Peyer's patch (tissue), 4 donors: ENCODE results near the gene LCP2. TPM values are rescaled to one million over a fixed set of nuclear protein-coding genes. Genes with fewer than 3 reads are reported as not detected.

ENCODE experiments used
- DNase-seq, 3 donors: peaks; one replicate each; pipeline ENCODE4 v3.0.0-alpha.2; 2017 to 2019
- H3K27ac ChIP-seq, 4 donors: fragments of 200-600 bp; sonication (generic); one replicate each; pipeline ENCODE4 v1.5.1; 2016 to 2019
- H3K27me3 ChIP-seq, 2 donors: fragments of 200-600 bp; sonication (generic); one replicate each; pipeline ENCODE4 v1.5.1; 2019
- H3K36me3 ChIP-seq, 3 donors: fragments of 200-600 bp; sonication (generic); one replicate each; pipeline ENCODE4 v1.5.1; 2016 to 2019
- H3K4me1 ChIP-seq, 4 donors: fragments of 200-600 bp; sonication (generic); one replicate each; pipeline ENCODE4 v1.5.1; 2016 to 2019
- H3K4me3 ChIP-seq, 4 donors: fragments of 200-600 bp; sonication (generic); 1 replicate in 3 of 4; 2 replicates in 1 of 4; pipeline ENCODE4 v1.5.1; 2016 to 2019; ENCODE audit warnings: mild to moderate bottlenecking in 1 of 4
- H3K9me3 ChIP-seq, 4 donors: fragments of 200-600 bp; sonication (generic); one replicate each; pipeline ENCODE4 v1.5.1; 2016 to 2019; ENCODE audit warnings: mild to moderate bottlenecking in 1 of 4
- POLR2A ChIP-seq, 2 donors: fragments of 450-650 bp; IDR thresholded peaks; one replicate each; pipeline ENCODE4 v1.5.1; 2017; ENCODE audit warnings: antibody characterized with exemption in 2 of 2, mild to moderate bottlenecking in 2 of 2, moderate library complexity in 2 of 2
- total RNA-seq, 4 donors: library from RNA; depleted of rRNA; stranded (reverse); fragments of >200 nt; gene quantifications; one replicate each; pipeline ENCODE4 v1.1.0, GENCODE V29; 2016
- TF ChIP-seq, protein P1 (sequence below), 6 experiments: fragments of 450-650 bp in 4 of 6; fragments of 200-600 bp in 2 of 6; sonication (generic) in 1 of 6; IDR thresholded peaks; one replicate each; pipeline ENCODE4 v1.5.1; 2017 to 2019; ENCODE audit warnings: antibody characterized with exemption in 6 of 6, mild to moderate bottlenecking in 3 of 6, moderate library complexity in 1 of 6

The LCP2 gene
- total RNA-seq, 4 donors from 2014 or later, result 27.1 to 139 (median 33.9) TPM

GRCh38 chr5:170232786-170233185, 64.8 kb downstream of the LCP2 start, which contains the start of gene C5orf58:
TSS of gene C5orf58 (plus strand) at chr5:170232985. CDS start at chr5:170234977, 1,992 bp downstream.
- H3K27me3 ChIP-seq, result peaks cover 0 to 3% of the 10 kb centered on the region in 2 donors
- no peaks in the 10 kb centered on the region for H3K4me1 ChIP-seq
- no peak within 1 kb of the TSS for H3K27ac ChIP-seq
- no peaks in the 10 kb centered on the region for H3K9me3 ChIP-seq
- no peak for DNase-seq
- H3K4me3 ChIP-seq, result no peak within 1 kb of the TSS
- no peaks in the 10 kb centered on the region for H3K36me3 ChIP-seq
- TF ChIP-seq, protein P1, sequence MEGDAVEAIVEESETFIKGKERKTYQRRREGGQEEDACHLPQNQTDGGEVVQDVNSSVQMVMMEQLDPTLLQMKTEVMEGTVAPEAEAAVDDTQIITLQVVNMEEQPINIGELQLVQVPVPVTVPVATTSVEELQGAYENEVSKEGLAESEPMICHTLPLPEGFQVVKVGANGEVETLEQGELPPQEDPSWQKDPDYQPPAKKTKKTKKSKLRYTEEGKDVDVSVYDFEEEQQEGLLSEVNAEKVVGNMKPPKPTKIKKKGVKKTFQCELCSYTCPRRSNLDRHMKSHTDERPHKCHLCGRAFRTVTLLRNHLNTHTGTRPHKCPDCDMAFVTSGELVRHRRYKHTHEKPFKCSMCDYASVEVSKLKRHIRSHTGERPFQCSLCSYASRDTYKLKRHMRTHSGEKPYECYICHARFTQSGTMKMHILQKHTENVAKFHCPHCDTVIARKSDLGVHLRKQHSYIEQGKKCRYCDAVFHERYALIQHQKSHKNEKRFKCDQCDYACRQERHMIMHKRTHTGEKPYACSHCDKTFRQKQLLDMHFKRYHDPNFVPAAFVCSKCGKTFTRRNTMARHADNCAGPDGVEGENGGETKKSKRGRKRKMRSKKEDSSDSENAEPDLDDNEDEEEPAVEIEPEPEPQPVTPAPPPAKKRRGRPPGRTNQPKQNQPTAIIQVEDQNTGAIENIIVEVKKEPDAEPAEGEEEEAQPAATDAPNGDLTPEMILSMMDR (IDR thresholded peaks at IDR 0.05), result no peak
- TF ChIP-seq POLR2A (IDR thresholded peaks at IDR 0.05), result no peak

- H3K9me3 ChIP-seq, result no peaks in the 10 kb centered on the region
Observed at GRCh38 chr5:170228762-170229435, 68.7 kb downstream of the LCP2 start.

GRCh38 chr5:170226661-170227060, 70.9 kb downstream of the LCP2 start:
- no peak for DNase-seq
- TF ChIP-seq POLR2A (IDR thresholded peaks at IDR 0.05), result no peak
- TF ChIP-seq, protein P1 (IDR thresholded peaks at IDR 0.05), result no peak
- Histone ChIP-seq H3K36me3 (no peaks in the 10 kb centered on the region), H3K9me3 (no peaks in the 10 kb centered on the region), H3K27me3 (no peaks in the 10 kb centered on the region), H3K4me1 (peaks cover 0 to 4% (median 0%) of the 10 kb centered on the region in 4 donors), H3K4me3 (no peak overlapping the region), H3K27ac (no peak overlapping the region)

More at GRCh38 chr5:170228762-170229435, 68.7 kb downstream of the LCP2 start:
- Histone ChIP-seq H3K27ac (no peak overlapping the region), H3K27me3 (no peaks in the 10 kb centered on the region), H3K36me3 (no peaks in the 10 kb centered on the region), H3K4me3 (no peak overlapping the region), H3K4me1 (no peaks in the 10 kb centered on the region)
- DNase-seq, result no peak
- TF ChIP-seq, protein P1 (IDR thresholded peaks at IDR 0.05), result no peak
- no peak for TF ChIP-seq POLR2A (IDR thresholded peaks at IDR 0.05)

- Histone ChIP-seq H3K4me3 (no peak overlapping the region), H3K27me3 (no peaks in the 10 kb centered on the region), H3K27ac (no peak overlapping the region), H3K36me3 (no peaks in the 10 kb centered on the region), H3K4me1 (peaks cover 0 to 4% (median 0%) of the 10 kb centered on the region in 4 donors), H3K9me3 (no peaks in the 10 kb centered on the region)
- no peak for DNase-seq
- TF ChIP-seq, protein P1 (IDR thresholded peaks at IDR 0.05), result no peak
- TF ChIP-seq POLR2A (IDR thresholded peaks at IDR 0.05), result no peak
Observed at GRCh38 chr5:170226129-170226615, 71.4 kb downstream of the LCP2 start.

DNA sequence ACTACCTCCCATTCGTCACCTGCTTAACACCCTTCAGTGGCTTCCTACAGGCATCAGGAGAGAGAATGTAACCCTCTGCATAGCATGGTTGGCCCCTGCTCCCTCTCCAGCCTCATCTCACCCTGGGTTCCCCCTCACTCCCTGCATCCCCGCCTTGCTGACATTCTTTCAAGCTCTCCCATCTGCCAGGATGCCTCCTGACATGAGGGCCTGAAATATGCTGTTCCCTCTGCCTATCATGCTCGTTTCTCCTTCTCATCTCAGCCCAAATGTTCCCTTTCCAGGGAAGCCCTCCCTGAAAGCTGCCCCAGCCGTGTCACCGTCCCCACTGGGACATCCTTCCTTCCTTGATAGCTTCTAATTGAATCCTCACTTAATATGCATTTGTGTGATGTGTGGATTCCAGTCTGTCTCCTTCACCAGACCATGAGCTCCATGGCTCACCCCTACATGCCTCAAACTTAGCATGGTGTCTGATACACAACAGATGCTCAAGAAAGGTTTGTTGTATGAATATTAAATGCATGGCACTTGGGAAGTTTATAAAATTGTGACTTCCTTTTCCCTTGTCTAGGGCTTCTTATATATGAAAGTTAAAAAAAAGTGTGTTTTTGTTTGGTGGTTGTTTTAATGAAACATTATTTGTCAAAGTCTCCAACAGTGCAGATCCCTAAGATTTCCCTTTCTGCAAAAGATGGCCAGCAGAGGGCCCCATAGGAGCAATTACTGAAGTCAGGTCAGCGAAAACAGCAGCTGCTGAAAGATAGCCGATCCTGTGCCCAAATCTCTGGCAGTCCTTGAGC, 72.0 kb downstream of the LCP2 start:
- no peak for TF ChIP-seq POLR2A (IDR thresholded peaks at IDR 0.05)
- TF ChIP-seq, protein P1 (IDR thresholded peaks at IDR 0.05), result peak; percentile 48 to 80 (median 68)
- Histone ChIP-seq H3K27me3 (no peaks in the 10 kb centered on the region), H3K9me3 (no peaks in the 10 kb centered on the region), H3K4me1 (peaks cover 0 to 4% (median 0%) of the 10 kb centered on the region in 4 donors), H3K27ac (no peak overlapping the region), H3K4me3 (no peak overlapping the region), H3K36me3 (no peaks in the 10 kb centered on the region)
- peak in 2 of 3 donors; percentile 79 to 90 for DNase-seq
